ENCODE results near the gene CNTNAP2.

CNTNAP2 gene

GRCh38 chr7:147909431-147910148, 1793.0 kb downstream of the CNTNAP2 start:
- no peak for TF ChIP-seq CTCF (conservative IDR thresholded peaks at IDR 0.05)
- H3K27ac ChIP-seq: no peak overlapping the region

- H3K27ac ChIP-seq: no peak overlapping the region
- TF ChIP-seq CTCF (conservative IDR thresholded peaks at IDR 0.05): no peak
Measured at GRCh38 chr7:147911201-147911601, 1794.6 kb downstream of the CNTNAP2 start.

- TF ChIP-seq CTCF (conservative IDR thresholded peaks at IDR 0.05): no peak
- no peak overlapping the region for H3K27ac ChIP-seq
Measured at GRCh38 chr7:147912291-147912690, 1795.7 kb downstream of the CNTNAP2 start.

- no peak overlapping the region for H3K27ac ChIP-seq
- TF ChIP-seq CTCF (conservative IDR thresholded peaks at IDR 0.05): no peak
Measured at GRCh38 chr7:147912946-147913638, 1796.5 kb downstream of the CNTNAP2 start.

- H3K27ac ChIP-seq: no peak overlapping the region
- TF ChIP-seq CTCF (conservative IDR thresholded peaks at IDR 0.05): no peak
Measured at GRCh38 chr7:147915781-147916180, 1799.2 kb downstream of the CNTNAP2 start.

GRCh38 chr7:147916573-147916972, 1800.0 kb downstream of the CNTNAP2 start:
- no peak for TF ChIP-seq CTCF (conservative IDR thresholded peaks at IDR 0.05)
- H3K27ac ChIP-seq: no peak overlapping the region

- TF ChIP-seq CTCF (conservative IDR thresholded peaks at IDR 0.05): no peak
- no peak overlapping the region for H3K27ac ChIP-seq
Measured at GRCh38 chr7:147923841-147924240, 1807.2 kb downstream of the CNTNAP2 start.

Data from VCaP (cell line).